Chondrocyte (in vitro differentiated cells): Measurements from ENCODE around the gene UACA. TPM values are rescaled to one million over a fixed set of nuclear protein-coding genes. Genes with fewer than 3 reads are reported as not detected.

ENCODE experiments used
- DNase-seq: peaks from one replicate; pipeline ENCODE4 v3.0.0; 2021; ENCODE audit warnings: mixed read lengths, low spot score
- H3K27ac Mint-ChIP-seq: one replicate; pipeline ENCODE4 v1.8.0; 2021; ENCODE audit warnings: mild to moderate bottlenecking, moderate library complexity, mixed read lengths; ENCODE audit not compliant: unreplicated experiment
- H3K27me3 Mint-ChIP-seq: 2 replicates; pipeline ENCODE4 v1.8.0; 2021; ENCODE audit warnings: low read depth, mixed read lengths
- H3K36me3 Mint-ChIP-seq: 2 replicates; pipeline ENCODE4 v1.8.0; 2021; ENCODE audit warnings: low read depth, mixed read lengths
- H3K4me1 Mint-ChIP-seq: 2 replicates; pipeline ENCODE4 v1.8.0; 2021; ENCODE audit warnings: low read depth, mild to moderate bottlenecking, mixed read lengths
- H3K4me3 Mint-ChIP-seq: one replicate; pipeline ENCODE4 v1.8.0; 2021; ENCODE audit warnings: mild to moderate bottlenecking, moderate library complexity, mixed read lengths; ENCODE audit not compliant: unreplicated experiment
- H3K9me3 Mint-ChIP-seq: 2 replicates; pipeline ENCODE4 v1.8.0; 2021; ENCODE audit warnings: low read depth, mixed read lengths
- CTCF ChIP-seq: fragments of 200-600 bp; sonication (generic); IDR thresholded peaks from 2 replicates; pipeline ENCODE4 v1.5.0; 2021; ENCODE audit warnings: antibody characterized with exemption, mild to moderate bottlenecking, moderate library complexity
- total RNA-seq: library from RNA; stranded (reverse); gene quantifications from 3 replicates; pipeline ENCODE4 v1.2.1, GENCODE V29; 2021

The UACA gene
- total RNA-seq, 1 donor from 2014 or later, result 249 TPM

DNA sequence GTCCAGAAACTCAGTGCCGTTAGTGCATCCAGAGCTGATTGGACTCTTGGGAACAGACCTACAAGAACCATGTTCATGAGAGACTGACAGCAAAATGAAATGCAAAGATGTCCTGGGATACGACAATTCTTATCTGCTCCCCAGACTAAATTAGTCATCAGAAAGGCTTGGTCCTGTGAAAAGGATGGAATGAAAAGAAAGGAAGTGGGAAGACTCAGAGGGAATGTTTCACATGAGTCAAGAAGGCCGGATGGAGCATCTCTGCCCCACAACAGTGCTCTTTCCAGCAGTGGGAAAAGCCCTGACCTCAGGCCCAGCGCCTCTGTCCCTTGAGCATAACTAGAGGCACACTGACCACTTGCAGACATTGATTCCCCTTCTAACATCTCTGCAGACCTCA lies 39.3 kb upstream of the UACA start:
- peak overlapping the region; percentile 77 for H3K27ac Mint-ChIP-seq
- H3K4me1 Mint-ChIP-seq, result peaks cover 79% of the 10 kb centered on the region
- no peaks in the 10 kb centered on the region for H3K27me3 Mint-ChIP-seq
- H3K4me3 Mint-ChIP-seq, result no peak overlapping the region
- H3K9me3 Mint-ChIP-seq, result no peaks in the 10 kb centered on the region
- no peak for DNase-seq
- H3K36me3 Mint-ChIP-seq, result no peaks in the 10 kb centered on the region
- no peak for TF ChIP-seq CTCF

DNA sequence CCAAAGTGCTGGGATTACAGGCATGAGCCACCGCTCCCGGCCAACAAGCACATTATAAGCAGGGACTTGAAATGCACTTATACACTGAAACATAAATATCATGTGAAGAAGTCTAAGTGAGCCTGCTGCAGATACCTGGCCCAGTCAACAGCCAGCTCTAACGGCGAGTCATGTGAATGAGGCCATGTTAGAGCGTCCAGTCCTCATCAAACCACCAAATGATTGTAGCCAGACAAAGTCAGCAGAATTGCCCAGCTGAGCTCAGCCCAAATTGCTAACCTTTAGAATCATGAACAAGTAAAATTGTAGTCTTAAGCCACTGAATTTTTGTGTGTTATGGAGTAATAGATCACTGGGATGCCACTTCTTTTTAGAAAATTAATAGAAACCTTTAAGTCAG lies 37.8 kb upstream of the UACA start:
- Mint-ChIP-seq H3K27me3 (no peaks in the 10 kb centered on the region), H3K27ac (peak overlapping the region; percentile 85), H3K4me3 (no peak overlapping the region), H3K4me1 (peaks cover 76% of the 10 kb centered on the region), H3K9me3 (no peaks in the 10 kb centered on the region), H3K36me3 (no peaks in the 10 kb centered on the region)
- TF ChIP-seq CTCF, result no peak
- no peak for DNase-seq

DNA sequence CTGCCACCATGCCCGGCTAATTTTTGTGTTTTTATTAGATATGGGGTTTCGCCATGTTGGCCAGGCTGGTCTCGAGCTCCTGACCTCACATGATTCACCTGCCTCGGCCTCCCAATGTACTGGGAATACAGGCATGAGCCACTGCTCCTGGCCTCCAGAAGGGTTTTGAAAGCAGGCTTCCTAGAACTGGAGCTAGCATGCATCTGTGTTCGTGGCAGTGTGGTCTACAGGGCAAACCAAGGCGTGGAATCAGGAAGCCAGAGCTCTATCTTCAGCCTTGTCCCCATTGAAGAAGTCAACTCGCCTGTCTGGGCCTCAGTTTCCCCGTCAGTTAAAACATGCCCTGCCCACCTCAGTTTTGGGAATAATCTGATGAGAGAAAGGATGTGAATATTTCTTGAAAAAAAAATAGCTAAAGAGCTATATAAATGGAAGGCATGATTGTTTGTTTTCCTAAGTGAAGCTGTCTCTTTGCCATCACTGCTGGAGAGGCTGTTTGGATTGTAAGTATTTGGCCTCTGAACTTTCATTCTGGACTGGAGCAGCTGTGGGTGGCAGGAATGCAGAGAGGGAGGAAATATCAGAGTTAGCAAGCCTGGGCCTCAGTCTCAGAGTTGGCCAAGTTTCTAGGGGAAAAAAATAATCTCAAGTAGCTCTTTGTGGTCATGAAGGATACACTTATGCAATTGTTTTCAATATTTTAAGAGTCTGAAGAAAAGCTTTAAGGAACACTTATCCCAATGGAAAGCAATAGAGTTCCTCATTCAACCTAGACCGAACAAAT lies 36.5 kb upstream of the UACA start:
- H3K4me1 Mint-ChIP-seq, result peaks cover 78% of the 10 kb centered on the region
- TF ChIP-seq CTCF, result no peak
- peak overlapping the region; percentile 85 for H3K27ac Mint-ChIP-seq
- H3K36me3 Mint-ChIP-seq, result no peaks in the 10 kb centered on the region
- no peak for DNase-seq
- H3K9me3 Mint-ChIP-seq, result no peaks in the 10 kb centered on the region
- no peak overlapping the region for H3K4me3 Mint-ChIP-seq
- no peaks in the 10 kb centered on the region for H3K27me3 Mint-ChIP-seq

GRCh38 chr15:70797464-70797863 lies 34.1 kb upstream of the UACA start:
- no peaks in the 10 kb centered on the region for H3K9me3 Mint-ChIP-seq
- no peak for DNase-seq
- H3K27ac Mint-ChIP-seq, result no peak overlapping the region
- no peak for TF ChIP-seq CTCF
- H3K4me1 Mint-ChIP-seq, result peaks cover 92% of the 10 kb centered on the region
- no peaks in the 10 kb centered on the region for H3K36me3 Mint-ChIP-seq
- H3K4me3 Mint-ChIP-seq, result no peak overlapping the region
- H3K27me3 Mint-ChIP-seq, result no peaks in the 10 kb centered on the region

GRCh38 chr15:70796516-70797310 lies 33.4 kb upstream of the UACA start:
- H3K27ac Mint-ChIP-seq, result peak overlapping the region; percentile 17
- no peaks in the 10 kb centered on the region for H3K27me3 Mint-ChIP-seq
- peaks cover 92% of the 10 kb centered on the region for H3K4me1 Mint-ChIP-seq
- no peak for TF ChIP-seq CTCF
- H3K36me3 Mint-ChIP-seq, result no peaks in the 10 kb centered on the region
- H3K4me3 Mint-ChIP-seq, result no peak overlapping the region
- H3K9me3 Mint-ChIP-seq, result no peaks in the 10 kb centered on the region
- no peak for DNase-seq
